Vagina (tissue), 2 donors: ENCODE data around the gene RPRD1B.

ENCODE experiments used
- CTCF ChIP-seq, 3 experiments: fragments of 450-650 bp in 2 of 3; fragments of 200-600 bp in 1 of 3; sonication (generic) in 1 of 3; IDR thresholded peaks; one replicate each; pipeline ENCODE4 v1.5.1; 2017 to 2019; ENCODE audit warnings: antibody characterized with exemption in 3 of 3, mild to moderate bottlenecking in 2 of 3, moderate library complexity in 2 of 3
- POLR2A ChIP-seq, 2 donors: fragments of 450-650 bp; IDR thresholded peaks; one replicate each; pipeline ENCODE4 v1.6.1; 2017; ENCODE audit warnings: antibody characterized with exemption in 2 of 2, mild to moderate bottlenecking in 2 of 2, moderate library complexity in 2 of 2
- POLR2AphosphoS5 ChIP-seq, 2 donors: sonication (generic); formaldehyde crosslinking; IDR thresholded peaks; one replicate each; pipeline ENCODE4 v1.9.0; 2017; ENCODE audit warnings: antibody characterized with exemption in 2 of 2, mild to moderate bottlenecking in 2 of 2, low read depth in 1 of 2; ENCODE audit not compliant: insufficient read depth in 1 of 2

GRCh38 chr20:38110525-38111178, 77.1 kb downstream of the RPRD1B start:
- no peak for TF ChIP-seq CTCF (IDR thresholded peaks at IDR 0.05)
- no peak for TF ChIP-seq POLR2A (IDR thresholded peaks at IDR 0.05)
- TF ChIP-seq POLR2AphosphoS5 (IDR thresholded peaks at IDR 0.05; ENCODE audit: insufficient read depth in 1 of 2, low read depth in 1 of 2): no peak
